ENCODE results near the gene GBX2. TPM values are rescaled to one million over a fixed set of nuclear protein-coding genes. Genes with fewer than 3 reads are reported as not detected.

Gene GBX2
- total RNA-seq, 1 donor from 2014 or later, result not detected

DNA sequence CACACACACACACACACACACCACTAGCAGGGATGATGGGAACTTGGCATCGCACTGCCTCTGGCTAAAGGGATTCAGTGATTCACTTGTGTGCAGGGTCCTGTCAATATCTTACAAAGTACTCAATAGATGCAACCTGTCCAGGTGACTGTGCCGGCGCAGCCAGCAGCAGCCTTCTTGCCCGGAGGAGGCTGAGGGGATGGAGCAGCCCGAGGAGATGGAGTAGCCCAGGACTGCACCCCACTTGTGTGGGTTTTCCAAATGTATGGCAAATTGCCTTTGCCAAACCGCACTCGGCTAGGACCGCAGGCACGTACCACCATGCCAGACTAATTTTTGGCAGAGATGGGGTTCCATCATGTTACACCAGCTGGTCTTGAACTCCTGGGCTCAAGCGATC, 31.1 kb downstream of the GBX2 start:
- DNase-seq (no peak), ATAC-seq (no peak)
- H3K27ac ChIP-seq, result no peak overlapping the region
- no peak overlapping the region for H3K4me3 ChIP-seq
- no peaks in the 10 kb centered on the region for H3K4me1 ChIP-seq
- intact Hi-C loops (cut with DNase I), result no loop called here
- TF ChIP-seq, protein P1, sequence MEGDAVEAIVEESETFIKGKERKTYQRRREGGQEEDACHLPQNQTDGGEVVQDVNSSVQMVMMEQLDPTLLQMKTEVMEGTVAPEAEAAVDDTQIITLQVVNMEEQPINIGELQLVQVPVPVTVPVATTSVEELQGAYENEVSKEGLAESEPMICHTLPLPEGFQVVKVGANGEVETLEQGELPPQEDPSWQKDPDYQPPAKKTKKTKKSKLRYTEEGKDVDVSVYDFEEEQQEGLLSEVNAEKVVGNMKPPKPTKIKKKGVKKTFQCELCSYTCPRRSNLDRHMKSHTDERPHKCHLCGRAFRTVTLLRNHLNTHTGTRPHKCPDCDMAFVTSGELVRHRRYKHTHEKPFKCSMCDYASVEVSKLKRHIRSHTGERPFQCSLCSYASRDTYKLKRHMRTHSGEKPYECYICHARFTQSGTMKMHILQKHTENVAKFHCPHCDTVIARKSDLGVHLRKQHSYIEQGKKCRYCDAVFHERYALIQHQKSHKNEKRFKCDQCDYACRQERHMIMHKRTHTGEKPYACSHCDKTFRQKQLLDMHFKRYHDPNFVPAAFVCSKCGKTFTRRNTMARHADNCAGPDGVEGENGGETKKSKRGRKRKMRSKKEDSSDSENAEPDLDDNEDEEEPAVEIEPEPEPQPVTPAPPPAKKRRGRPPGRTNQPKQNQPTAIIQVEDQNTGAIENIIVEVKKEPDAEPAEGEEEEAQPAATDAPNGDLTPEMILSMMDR (IDR thresholded peaks at IDR 0.05), result no peak
- peaks cover 6% of the 10 kb centered on the region for H3K36me3 ChIP-seq
- H3K27me3 ChIP-seq (ENCODE audit: low read depth), result no peaks in the 10 kb centered on the region
- H3K9me3 ChIP-seq, result no peaks in the 10 kb centered on the region

DNA sequence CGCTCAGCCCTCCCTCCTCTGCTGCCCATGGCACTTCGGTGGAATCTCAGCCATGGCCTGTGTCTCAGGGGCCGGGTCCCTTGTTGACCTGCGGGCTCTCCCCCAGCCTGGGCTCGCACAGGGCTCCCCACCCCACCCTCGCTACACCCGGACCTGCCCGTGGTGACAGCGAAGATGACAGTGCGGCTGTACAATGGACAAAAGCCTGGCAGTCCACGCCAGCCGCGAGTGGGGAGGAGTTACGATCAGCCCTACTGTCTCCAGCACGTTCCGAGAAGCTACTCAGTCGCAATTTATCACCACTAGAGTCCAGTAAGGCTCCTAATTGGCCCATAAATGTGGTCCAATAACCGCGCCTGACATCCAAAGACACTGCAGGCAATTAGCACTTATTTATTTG, 31.6 kb downstream of the GBX2 start:
- ATAC-seq, result no peak
- intact Hi-C loops (cut with DNase I), result no loop called here
- no peaks in the 10 kb centered on the region for H3K27me3 ChIP-seq (ENCODE audit: low read depth)

DNA sequence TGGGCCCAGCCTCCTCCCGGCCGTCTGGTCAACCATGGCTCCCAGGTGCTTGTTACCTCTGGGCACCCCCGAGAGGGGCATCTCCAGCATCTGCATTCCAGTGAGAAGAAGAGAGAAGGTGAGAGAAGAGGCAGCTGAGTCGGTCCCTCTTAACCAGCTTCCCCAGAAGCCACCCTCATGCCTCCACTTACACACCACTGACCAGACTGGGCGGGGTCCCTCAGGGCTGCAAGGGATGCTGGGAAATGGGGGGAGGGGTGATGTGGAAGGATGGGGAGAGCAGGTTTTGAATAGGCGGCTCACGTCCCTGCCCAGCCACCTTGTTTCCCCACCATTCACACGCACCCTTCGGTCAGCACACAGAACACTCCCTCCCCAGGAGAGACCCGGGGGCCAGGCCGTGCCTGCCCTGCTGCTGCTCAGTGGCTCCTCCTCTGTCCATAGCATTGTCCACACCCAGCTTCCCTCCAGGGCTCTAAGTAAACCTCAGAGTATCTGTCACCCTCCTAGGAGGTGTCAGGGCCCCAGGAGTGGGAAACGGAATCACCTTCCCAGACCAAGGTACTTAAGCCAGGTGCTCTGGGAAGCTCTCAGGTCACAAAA, 34.7 kb downstream of the GBX2 start:
- Histone ChIP-seq H3K4me3 (no peak overlapping the region), H3K36me3 (peaks cover 6% of the 10 kb centered on the region), H3K9me3 (no peaks in the 10 kb centered on the region), H3K27ac (no peak overlapping the region), H3K27me3 (ENCODE audit: low read depth) (no peaks in the 10 kb centered on the region), H3K4me1 (no peaks in the 10 kb centered on the region)
- DNase-seq (no peak), ATAC-seq (no peak)
- intact Hi-C loops (cut with DNase I), result no loop called here
- TF ChIP-seq, protein P1 (IDR thresholded peaks at IDR 0.05), result no peak

More for the DNA sequence above, 31.6 kb downstream of the GBX2 start:
- no peaks in the 10 kb centered on the region for H3K4me1 ChIP-seq
- no peak overlapping the region for H3K4me3 ChIP-seq
- H3K27ac ChIP-seq, result no peak overlapping the region
- H3K36me3 ChIP-seq, result peaks cover 6% of the 10 kb centered on the region
- TF ChIP-seq, protein P1 (IDR thresholded peaks at IDR 0.05), result no peak
- H3K9me3 ChIP-seq, result no peaks in the 10 kb centered on the region
- DNase-seq, result no peak

DNA sequence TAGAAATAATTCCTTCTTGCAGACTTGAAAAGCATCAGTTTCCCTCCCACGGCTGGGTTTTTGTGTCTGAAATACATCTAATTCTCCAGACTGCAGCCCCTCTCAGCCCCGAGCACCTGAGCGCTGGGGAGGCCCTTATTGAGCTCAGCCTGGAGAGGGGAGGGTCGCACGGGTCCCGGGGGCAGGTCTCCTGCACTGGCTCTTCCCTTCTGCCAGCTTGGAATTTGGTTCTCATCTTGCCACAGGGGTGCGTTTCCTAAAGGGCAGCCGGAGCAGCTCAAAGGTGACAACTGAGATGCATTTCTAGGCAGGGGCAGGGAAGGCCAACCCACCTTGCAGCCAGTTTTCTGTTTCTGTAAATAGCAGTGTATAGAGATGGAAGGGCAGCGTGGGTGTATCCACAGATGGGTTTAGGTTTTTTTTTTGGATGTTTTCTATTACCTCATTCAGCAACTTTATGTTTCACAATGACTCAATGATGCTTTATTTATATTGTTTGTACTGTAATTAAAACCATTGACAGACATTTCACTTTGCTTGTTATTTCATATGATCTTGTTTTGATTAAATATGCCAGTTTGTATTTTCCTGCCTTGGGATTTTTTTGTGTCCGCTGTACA, 37.0 kb downstream of the GBX2 start:
- DNase-seq (no peak), ATAC-seq (no peak)
- Histone ChIP-seq H3K9me3 (no peaks in the 10 kb centered on the region), H3K27me3 (ENCODE audit: low read depth) (no peaks in the 10 kb centered on the region), H3K36me3 (peaks cover 14% of the 10 kb centered on the region), H3K4me3 (no peak overlapping the region), H3K4me1 (no peaks in the 10 kb centered on the region), H3K27ac (no peak overlapping the region)
- intact Hi-C loops (cut with DNase I), result no loop called here
- TF ChIP-seq, protein P1 (IDR thresholded peaks at IDR 0.05), result no peak

DNA sequence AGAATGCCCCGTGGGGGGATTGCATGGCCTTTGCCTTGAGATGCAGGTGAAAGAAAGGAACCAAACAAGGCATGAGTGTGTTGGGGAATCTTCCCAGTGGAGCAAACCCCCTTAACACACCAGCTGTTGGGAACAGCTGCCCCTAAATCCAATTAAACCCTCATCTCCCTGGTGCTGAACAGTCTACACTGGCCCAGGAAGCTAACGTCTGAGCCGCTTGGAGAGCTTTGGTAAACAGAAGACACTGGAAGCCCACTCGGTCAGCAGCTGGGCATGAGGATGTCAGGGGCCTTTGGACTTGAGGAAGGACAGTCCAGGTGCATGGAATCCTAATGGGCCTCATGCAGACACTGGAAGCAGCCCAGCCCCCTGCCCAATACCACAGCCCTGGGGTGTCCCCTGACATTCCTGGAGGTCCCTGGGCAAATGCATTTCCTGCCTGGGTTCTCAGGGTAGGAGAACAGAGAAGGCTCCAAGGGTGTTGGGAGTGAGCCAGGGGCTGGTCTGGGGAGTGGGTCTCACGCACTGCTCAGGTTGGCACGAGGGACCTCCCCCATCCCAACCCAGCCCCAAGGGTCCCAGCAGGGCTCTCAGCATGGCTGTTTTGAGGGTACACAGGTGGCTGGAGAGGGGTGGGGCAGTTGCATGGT, 37.7 kb downstream of the GBX2 start:
- TF ChIP-seq, protein P1 (IDR thresholded peaks at IDR 0.05), result no peak
- DNase-seq (no peak), ATAC-seq (peak in 1 of 2 donors; percentile 25)
- Histone ChIP-seq H3K27me3 (ENCODE audit: low read depth) (no peaks in the 10 kb centered on the region), H3K9me3 (no peaks in the 10 kb centered on the region), H3K27ac (no peak overlapping the region), H3K4me3 (no peak overlapping the region), H3K4me1 (no peaks in the 10 kb centered on the region), H3K36me3 (peaks cover 21% of the 10 kb centered on the region)
- intact Hi-C loops (cut with DNase I), result no loop called here
